IMR-90 (cell line): Measurements from ENCODE around the gene IL37. TPM values are rescaled to one million over a fixed set of nuclear protein-coding genes. Genes with fewer than 3 reads are reported as not detected.

Experiments
- ATAC-seq: fragments of 200-7000 bp; cut with Tn5 transposase; 2 replicates; pipeline ENCODE4 v1.9.1; 2020; ENCODE audit warnings: low read depth, mild to moderate bottlenecking, moderate library complexity
- BruUV-seq: library from RNA; stranded (reverse); fragments of 400-500 nt; replicated peaks from 2 replicates; lab custom pipeline; 2021; lab: Mats Ljungman, UMichigan
- CTCF ChIA-PET: fragments of 300-600 bp; formaldehyde crosslinking; extraction: SDS; loops from one replicate; lab custom pipeline; 2021; ENCODE audit warnings: antibody characterized with exemption; lab: Yijun Ruan, JAX
- POLR2A ChIA-PET: fragments of 300-600 bp; sonication (Branson Sonifier 250); formaldehyde crosslinking; loops from one replicate; lab custom pipeline; 2022; ENCODE audit warnings: antibody characterized with exemption; ENCODE audit not compliant: unreplicated experiment; lab: Charles Lee
- DNase-seq: peaks from one replicate; pipeline ENCODE4 v3.0.0; 2013
- H2AFZ ChIP-seq: replicated peaks from 2 replicates; pipeline ENCODE3; 2013; ENCODE audit warnings: low read length, mild to moderate bottlenecking; ENCODE audit not compliant: poor library complexity
- H2AK5ac ChIP-seq: 2 replicates; pipeline ENCODE4 v1.6.1; 2013; ENCODE audit warnings: low read depth, low read length, inconsistent platforms
- H2AK9ac ChIP-seq: replicated peaks from 2 replicates; pipeline ENCODE3; 2013; ENCODE audit warnings: mild to moderate bottlenecking, low read depth, low read length, moderate library complexity; ENCODE audit not compliant: poor library complexity
- H2BK120ac ChIP-seq: 2 replicates; pipeline ENCODE4 v1.6.1; 2013; ENCODE audit warnings: low read depth, low read length, inconsistent platforms
- H2BK15ac ChIP-seq: 3 replicates; pipeline ENCODE4 v1.6.1; 2013; ENCODE audit warnings: low read depth, low read length, inconsistent platforms
- H2BK20ac ChIP-seq: 2 replicates; pipeline ENCODE4 v1.6.1; 2013; ENCODE audit warnings: low read depth, mild to moderate bottlenecking, inconsistent platforms, low read length, moderate library complexity
- H2BK5ac ChIP-seq: 2 replicates; pipeline ENCODE4 v1.6.1; 2013; ENCODE audit warnings: mild to moderate bottlenecking, low read depth, low read length, inconsistent platforms; ENCODE audit not compliant: poor library complexity, severe bottlenecking
- H3K14ac ChIP-seq: replicated peaks from 2 replicates; pipeline ENCODE4 v1.6.1; 2013; ENCODE audit warnings: low read depth, low read length, inconsistent platforms
- H3K18ac ChIP-seq: 2 replicates; pipeline ENCODE4 v1.6.1; 2013; ENCODE audit warnings: low read depth, low read length, control low read depth
- H3K23ac ChIP-seq: 2 replicates; pipeline ENCODE4 v1.6.1; 2013; ENCODE audit warnings: low read depth, low read length, inconsistent platforms
- H3K27ac ChIP-seq: 2 replicates; pipeline ENCODE4 v1.5.1; 2013; ENCODE audit warnings: mild to moderate bottlenecking, control low read depth, low read length; ENCODE audit not compliant: insufficient read depth
- H3K27me3 ChIP-seq: 2 replicates; pipeline ENCODE4 v1.6.1; 2013; ENCODE audit warnings: low read length; ENCODE audit not compliant: control insufficient read depth, insufficient read depth
- H3K36me3 ChIP-seq: 2 replicates; pipeline ENCODE4 v1.6.1; 2013; ENCODE audit warnings: low read length, mixed read lengths; ENCODE audit not compliant: control insufficient read depth, insufficient read depth
- H3K4ac ChIP-seq: 2 replicates; pipeline ENCODE4 v1.6.1; 2013; ENCODE audit warnings: low read depth, low read length, inconsistent platforms
- H3K4me1 ChIP-seq: 2 replicates; pipeline ENCODE4 v1.6.1; 2013; ENCODE audit warnings: low read length, mixed read lengths; ENCODE audit not compliant: control insufficient read depth, insufficient read depth
- H3K4me2 ChIP-seq: 2 replicates; pipeline ENCODE4 v1.6.1; 2013; ENCODE audit warnings: low read depth, mild to moderate bottlenecking, control low read depth, low read length, moderate library complexity
- H3K4me3 ChIP-seq: 2 replicates; pipeline ENCODE4 v1.5.1; 2013; ENCODE audit warnings: low read depth, mild to moderate bottlenecking, control low read depth, low read length, moderate library complexity; ENCODE audit not compliant: insufficient read depth
- H3K56ac ChIP-seq: 2 replicates; pipeline ENCODE4 v1.6.1; 2013; ENCODE audit warnings: low read length, inconsistent platforms; ENCODE audit not compliant: insufficient read depth; ENCODE audit errors: extremely low read depth
- H3K79me1 ChIP-seq, 2 experiments: 2 replicates each; pipeline ENCODE4 v1.6.1; 2013; ENCODE audit warnings: low read length in 2 of 2, inconsistent platforms in 1 of 2, low read depth in 1 of 2
- H3K9ac ChIP-seq: 2 replicates; pipeline ENCODE4 v1.6.1; 2013; ENCODE audit warnings: low read depth, low read length, control low read depth
- H3K9me1 ChIP-seq: 2 replicates; pipeline ENCODE4 v1.6.1; 2013; ENCODE audit warnings: low read length, inconsistent platforms; ENCODE audit not compliant: insufficient read depth
- H3K9me3 ChIP-seq: 2 replicates; pipeline ENCODE4 v1.6.1; 2013; ENCODE audit warnings: low read length; ENCODE audit not compliant: control insufficient read depth, insufficient read depth
- H4K20me1 ChIP-seq: 2 replicates; pipeline ENCODE4 v1.6.1; 2013; ENCODE audit warnings: low read length, inconsistent platforms; ENCODE audit not compliant: insufficient read depth
- H4K5ac ChIP-seq: 2 replicates; pipeline ENCODE4 v1.6.1; 2013; ENCODE audit warnings: mild to moderate bottlenecking, low read depth, low read length, control low read depth
- H4K8ac ChIP-seq, 2 experiments: 2 replicates each; pipeline ENCODE4 v1.6.1; 2013; ENCODE audit warnings: low read depth in 2 of 2, low read length in 2 of 2, control low read depth in 1 of 2, inconsistent platforms in 1 of 2
- H4K91ac ChIP-seq: 2 replicates; pipeline ENCODE4 v1.6.1; 2013; ENCODE audit warnings: low read depth, low read length, inconsistent platforms; ENCODE audit not compliant: insufficient read depth
- CHD1 ChIP-seq: IDR thresholded peaks from 2 replicates; pipeline ENCODE4 v1.6.1; 2012; ENCODE audit warnings: low read depth, low read length, improper control_type of control experiment
- CTCF ChIP-seq: conservative IDR thresholded peaks from 2 replicates; pipeline ENCODE4 v1.5.1; 2012; ENCODE audit warnings: mild to moderate bottlenecking, low read depth, low read length, improper control_type of control experiment
- ELK1 ChIP-seq: fragments of 150-350 bp; IDR thresholded peaks from 2 replicates; pipeline ENCODE4 v1.6.1; 2016; ENCODE audit warnings: low read depth, mild to moderate bottlenecking, low read length, moderate library complexity, borderline replicate concordance
- FOS ChIP-seq: fragments of 150-350 bp; IDR thresholded peaks from 2 replicates; pipeline ENCODE4 v1.6.1; 2016; ENCODE audit warnings: low read depth, low read length
- MAZ ChIP-seq: IDR thresholded peaks from 2 replicates; pipeline ENCODE4 v1.6.1; 2012; ENCODE audit warnings: low read depth, mild to moderate bottlenecking, low read length, improper control_type of control experiment, moderate library complexity, borderline replicate concordance
- NFE2L2 ChIP-seq: fragments of 150-350 bp; IDR thresholded peaks from 2 replicates; pipeline ENCODE4 v1.6.1; 2016; ENCODE audit warnings: low read depth, mild to moderate bottlenecking, low read length
- RFX5 ChIP-seq: IDR thresholded peaks from 2 replicates; pipeline ENCODE4 v1.8.0; 2012; ENCODE audit warnings: low read depth, mild to moderate bottlenecking, low read length, moderate library complexity
- USF2 ChIP-seq: fragments of 150-350 bp; IDR thresholded peaks from 2 replicates; pipeline ENCODE4 v1.6.1; 2017; ENCODE audit warnings: mild to moderate bottlenecking, antibody characterized with exemption, low read length, low read depth
- WGBS, 2 experiments: methylation state at CpG; one replicate each; pipeline versions ENCODE4 v1.1.5 to v1.1.7; 2013; ENCODE audit warnings: missing lambda C conversion rate in 2 of 2; ENCODE audit not compliant: insufficient read length in 1 of 2; ENCODE audit errors: extremely low coverage in 2 of 2; 5-methylcytosine and 5-hydroxymethylcytosine counted together
- dilution Hi-C: fragments of 300-500 bp; cut with HindIII; formaldehyde crosslinking; loops from one replicate; pipeline ENCODE4 v1.14.3; 2018; ENCODE audit warnings: low sequenced_read_pairs; ENCODE audit not compliant: unreplicated experiment
- in situ Hi-C: fragments of 300-500 bp; cut with MboI; formaldehyde crosslinking; loops from 3 replicates; pipeline ENCODE4 v1.14.3; 2019; ENCODE audit warnings: low sequenced_read_pairs, inconsistent platforms, mixed read lengths
- intact Hi-C: fragments of 100-400 bp; cut with micrococcal nuclease; formaldehyde crosslinking; loops from 2 replicates; pipeline ENCODE4 v1.10.0; 2022
- polyA plus RNA-seq, 3 experiments: library from polyadenylated mRNA; depleted of rRNA; stranded (reverse); fragments of >200 nt; gene quantifications; 2 replicates each; pipeline ENCODE4 v1.2.3, GENCODE V29; 2012; ENCODE audit warnings: low replicate concordance in 1 of 3
- total RNA-seq: library from RNA; depleted of rRNA; stranded (reverse); fragments of >200 nt; gene quantifications from 2 replicates; pipeline ENCODE4 v1.2.3, GENCODE V29; 2012

The IL37 gene
- total and polyA plus RNA-seq, 2 of the 4 experiments (the other 2 are of a cell fraction), result 0.15 TPM; not detected in 1

GRCh38 chr2:112864072-112864471 lies 46.9 kb upstream of the IL37 start:
- Histone ChIP-seq H2AK9ac (no peak overlapping the region), H3K79me1 (no peaks in the 10 kb centered on the region), H3K18ac (no peak overlapping the region), H2BK20ac (no peak overlapping the region), H4K8ac (no peak overlapping the region), H3K56ac (no peak overlapping the region), H3K23ac (no peak overlapping the region), H2AK5ac (no peak overlapping the region), H3K4me1 (no peaks in the 10 kb centered on the region; the same call in 1 of the 2 replicates), H3K9ac (no peak overlapping the region), H2BK15ac (no peak overlapping the region), H2BK120ac (no peak overlapping the region), H2BK5ac (no peak overlapping the region), H3K36me3 (no peaks in the 10 kb centered on the region), H4K20me1 (no peaks in the 10 kb centered on the region), H3K4ac (no peak overlapping the region), H3K27me3 (no peaks in the 10 kb centered on the region), H3K4me3 (no peak overlapping the region), H3K9me1 (no peaks in the 10 kb centered on the region), H3K14ac (no peak overlapping the region), H4K91ac (no peak overlapping the region), H3K9me3 (peaks cover 6% of the 10 kb centered on the region; the same call in 1 of the 2 replicates), H3K27ac (no peak overlapping the region), H4K5ac (no peak overlapping the region), H2AFZ (no peak overlapping the region), H3K4me2 (no peak overlapping the region)
- CTCF ChIA-PET, result interaction anchor here (0.7 kb wide), 1 partner anchor 80 kb away, joined by 4 read pairs; no protein-coding TSS in a partner anchor
- ATAC-seq (no peak), DNase-seq (no peak)
- in situ Hi-C loops, result no loop called here
- intact Hi-C loops, result no loop called here
- POLR2A ChIA-PET, result no interaction called here
- dilution Hi-C loops, result no loop called here
- no peak for TF ChIP-seq NFE2L2
- TF ChIP-seq CHD1, result no peak
- TF ChIP-seq RFX5, result no peak
- no peak for TF ChIP-seq USF2
- no peak for TF ChIP-seq FOS
- TF ChIP-seq MAZ, result no peak
- no peak for TF ChIP-seq ELK1
- no peak for TF ChIP-seq CTCF
- no CpG with 5 or more reads among the region's 1 CpG for WGBS, 2 experiments
- BruUV-seq, result no TSS peak
